Fibroblast of pulmonary artery (primary cell): ENCODE data around the gene STX1B.

Experiments
- DNase-seq: peaks from one replicate; pipeline ENCODE4 v3.0.0-alpha.2; 2010; ENCODE audit warnings: low read depth
- H3K4me3 ChIP-seq: replicated peaks from 2 replicates; pipeline ENCODE4 v1.5.1; 2011; ENCODE audit warnings: low read depth, mild to moderate bottlenecking, control low read depth, low read length, moderate library complexity
- CTCF ChIP-seq: IDR thresholded peaks from 2 replicates; pipeline ENCODE4 v1.5.1; 2011; ENCODE audit warnings: mild to moderate bottlenecking, control low read depth, low read length, inconsistent platforms; ENCODE audit errors: missing control alignments

Gene STX1B

GRCh38 chr16:30996324-30996984, 14.0 kb downstream of the STX1B start:
- no peak for DNase-seq
- TF ChIP-seq CTCF = no peak
- peak overlapping the region; percentile 59 for H3K4me3 ChIP-seq

GRCh38 chr16:30995927-30996323, 14.5 kb downstream of the STX1B start:
- no peak for DNase-seq
- no peak overlapping the region for H3K4me3 ChIP-seq
- TF ChIP-seq CTCF = no peak

GRCh38 chr16:30992931-30993816, 17.3 kb downstream of the STX1B start:
- TF ChIP-seq CTCF = no peak
- no peak overlapping the region for H3K4me3 ChIP-seq
- no peak for DNase-seq

- H3K4me3 ChIP-seq = no peak overlapping the region
- TF ChIP-seq CTCF = no peak
- DNase-seq = no peak
Measured at GRCh38 chr16:30992276-30992780, 18.1 kb downstream of the STX1B start.

GRCh38 chr16:30991052-30991451, 19.4 kb downstream of the STX1B start:
- no peak for TF ChIP-seq CTCF

GRCh38 chr16:30990105-30990504, 20.3 kb downstream of the STX1B start:
- TF ChIP-seq CTCF = no peak
- no peak for DNase-seq
- H3K4me3 ChIP-seq = no peak overlapping the region

More at GRCh38 chr16:30991052-30991451, 19.4 kb downstream of the STX1B start:
- H3K4me3 ChIP-seq = no peak overlapping the region
- no peak for DNase-seq
